ENCODE data around the gene CLDN2.
"Not testable (repeated sequence)": the region's sequence is repeated elsewhere in the genome, so short reads cannot be mapped to it uniquely, and the experiment has no call there.

Gene CLDN2

GRCh38 chrX:106964290-106964689 lies 44.1 kb downstream of the CLDN2 start:
- DNase-seq: no peak

DNA sequence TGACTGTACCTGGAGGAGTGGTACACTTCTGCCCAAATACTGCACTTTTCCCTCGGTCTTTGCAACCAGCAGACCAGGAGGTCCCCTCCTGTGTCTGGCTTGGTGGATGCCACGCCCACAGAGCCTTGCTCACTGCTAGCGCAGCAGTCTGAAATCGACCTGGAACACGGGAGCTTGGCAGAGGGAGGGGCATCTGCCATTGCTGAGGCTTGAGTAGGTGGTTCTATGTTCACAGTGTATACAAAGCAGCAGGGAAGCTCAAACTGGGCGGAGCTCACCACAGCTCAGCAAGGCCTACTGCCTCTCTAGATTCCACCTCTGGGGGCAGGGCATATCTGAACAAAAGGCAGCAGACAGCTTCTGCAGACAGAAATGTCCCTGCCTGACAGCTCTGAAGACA lies 46.3 kb downstream of the CLDN2 start:
- DNase-seq: not testable (repeated sequence)

DNA sequence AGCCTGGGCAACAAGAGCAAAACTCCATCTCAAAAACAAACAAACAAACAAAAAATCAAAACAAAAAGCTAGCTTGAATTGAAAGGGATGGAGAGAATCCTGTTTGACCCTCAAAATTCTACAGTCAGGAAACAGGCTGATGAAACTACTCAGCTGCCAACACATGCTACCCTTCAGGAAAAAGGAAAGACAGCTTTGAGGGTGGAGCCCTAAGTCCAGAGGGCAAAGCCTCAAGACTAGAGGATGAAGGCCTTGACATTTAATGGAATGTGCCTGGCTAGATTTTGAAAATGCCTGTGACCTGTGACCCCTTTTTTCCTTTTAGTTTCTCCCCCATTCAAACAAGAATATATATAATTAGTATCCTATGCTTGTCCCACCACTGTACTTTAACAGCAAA lies 52.7 kb downstream of the CLDN2 start:
- DNase-seq: no peak

GRCh38 chrX:106973433-106974149 lies 53.4 kb downstream of the CLDN2 start:
- no peak for DNase-seq

DNA sequence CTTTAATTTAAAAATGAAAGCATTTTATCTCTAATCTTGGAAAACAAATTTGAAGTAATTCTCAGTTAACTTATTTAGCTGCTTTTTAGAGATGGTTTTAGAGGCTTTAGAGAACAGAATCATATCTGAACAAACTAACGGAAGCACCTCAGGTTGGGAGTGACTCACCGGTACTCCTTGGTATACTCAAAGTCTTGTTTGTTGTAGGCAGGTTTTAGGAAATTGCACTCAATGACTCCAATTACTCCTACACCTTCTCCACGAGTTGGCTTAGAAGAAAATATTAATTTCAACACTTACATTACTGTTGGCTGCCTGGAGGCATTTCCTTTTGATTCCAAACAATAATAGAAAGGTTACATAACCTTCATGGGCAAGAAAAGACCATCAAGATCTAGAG lies 56.2 kb downstream of the CLDN2 start:
- DNase-seq: no peak
